Measurements from ENCODE around the gene CDC37.

The CDC37 gene

DNA sequence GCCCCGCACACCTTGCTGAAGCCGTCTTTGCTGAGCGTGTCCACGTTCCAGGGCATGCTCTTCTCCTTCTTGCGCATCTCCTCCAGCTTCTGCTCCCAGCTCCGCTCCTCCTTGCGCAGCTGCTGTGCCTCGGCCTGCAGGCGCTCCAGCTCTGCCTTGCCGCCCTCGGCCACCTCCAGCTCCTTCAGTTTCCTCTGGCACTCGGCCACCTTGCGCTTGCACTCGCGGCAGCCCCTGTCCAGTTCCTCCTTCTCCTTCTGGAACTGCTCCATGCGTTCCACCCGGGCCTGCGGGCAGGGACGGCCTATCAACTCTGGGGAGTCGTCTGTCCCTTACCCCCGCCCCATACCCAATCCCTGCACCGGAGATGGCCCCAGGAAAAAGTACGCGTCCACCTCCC lies 7.4 kb downstream of the CDC37 start:
- peaks cover 2 to 66% (median 50%) of the 10 kb centered on the region in 4 experiments for H3K36me3 ChIP-seq (ENCODE audit: control insufficient read depth in 4 of 4, insufficient read depth in 4 of 4, low read length in 3 of 4)

DNA sequence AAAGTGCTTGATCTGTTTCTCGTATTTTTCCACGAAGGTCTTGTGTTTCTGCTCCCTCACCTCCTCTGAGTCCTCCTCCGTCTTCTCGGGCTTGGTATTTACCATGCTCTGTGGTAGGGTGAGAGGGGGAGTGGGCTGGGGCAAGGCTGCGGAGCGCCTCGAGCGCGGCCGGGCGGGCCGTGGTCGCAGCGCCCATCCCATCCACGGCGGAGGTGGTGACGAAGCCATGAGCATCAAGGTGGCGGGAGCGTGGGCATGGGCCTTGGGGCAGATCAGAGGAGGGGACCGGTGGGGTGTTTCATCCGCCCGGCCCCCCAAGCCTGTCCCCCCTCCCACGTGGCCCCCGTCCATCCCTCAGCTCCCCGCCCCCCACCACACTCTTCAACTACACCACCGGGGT lies 7.9 kb downstream of the CDC37 start:
- CTCF ChIA-PET, result interaction anchor here (24.5 kb wide), 1 partner anchor 132 kb away, joined by 542 read pairs; the partner anchor contains the start of gene ICAM1
- Histone ChIP-seq H3K4me3 (ENCODE audit: control insufficient read depth in 1 of 7, extremely low read depth in 1 of 7, insufficient read depth in 4 of 7, low read depth in 2 of 7, low read length in 6 of 7) (no peak overlapping the region), H3K9me3 (ENCODE audit: control extremely low read depth in 1 of 5, control insufficient read depth in 4 of 5, insufficient read depth in 2 of 5, low read depth in 1 of 5, low read length in 4 of 5) (no peaks in the 10 kb centered on the region), H3K4me1 (ENCODE audit: control extremely low read depth in 1 of 4, control insufficient read depth in 4 of 4, insufficient read depth in 4 of 4, low read length in 3 of 4) (peaks cover 0 to 2% (median 0%) of the 10 kb centered on the region in 4 experiments), H3K36me3 (ENCODE audit: control insufficient read depth in 4 of 4, insufficient read depth in 4 of 4, low read length in 3 of 4) (peaks cover 2 to 68% (median 51%) of the 10 kb centered on the region in 4 experiments), H3K27ac (ENCODE audit: insufficient read depth in 1 of 2, low read depth in 1 of 2, low read length in 2 of 2, poor library complexity in 1 of 2, severe bottlenecking in 2 of 2) (no peak overlapping the region), H3K27me3 (replicated peaks in 2 of 5; ENCODE audit: control insufficient read depth in 4 of 5, insufficient read depth in 5 of 5, low read length in 4 of 5) (no peaks in the 10 kb centered on the region)
- POLR2A ChIA-PET, result no interaction called here
- no peak for DNase-seq
- WGBS (ENCODE audit: insufficient coverage), result 98% methylated on average over 8 of the region's 26 CpGs

More for the DNA sequence above, 7.4 kb downstream of the CDC37 start:
- WGBS (ENCODE audit: insufficient coverage), result 95% methylated on average over 24 of the region's 24 CpGs
- ChIA-PET CTCF (interaction anchor here (24.5 kb wide), 1 partner anchor 133 kb away, joined by 542 read pairs; the partner anchor contains the start of gene ICAM1), POLR2A (no interaction called here)
- Histone ChIP-seq H3K9me3 (ENCODE audit: control extremely low read depth in 1 of 5, control insufficient read depth in 4 of 5, insufficient read depth in 2 of 5, low read depth in 1 of 5, low read length in 4 of 5) (no peaks in the 10 kb centered on the region), H3K4me1 (ENCODE audit: control extremely low read depth in 1 of 4, control insufficient read depth in 4 of 4, insufficient read depth in 4 of 4, low read length in 3 of 4) (peaks cover 0 to 5% (median 3%) of the 10 kb centered on the region in 4 experiments), H3K27me3 (replicated peaks in 2 of 5; ENCODE audit: control insufficient read depth in 4 of 5, insufficient read depth in 5 of 5, low read length in 4 of 5) (no peaks in the 10 kb centered on the region), H3K4me3 (ENCODE audit: control insufficient read depth in 1 of 7, extremely low read depth in 1 of 7, insufficient read depth in 4 of 7, low read depth in 2 of 7, low read length in 6 of 7) (no peak overlapping the region), H3K27ac (ENCODE audit: insufficient read depth in 1 of 2, low read depth in 1 of 2, low read length in 2 of 2, poor library complexity in 1 of 2, severe bottlenecking in 2 of 2) (no peak overlapping the region)
- DNase-seq, result no peak

- no peak overlapping the region for H3K4me3 ChIP-seq (ENCODE audit: control insufficient read depth in 1 of 7, extremely low read depth in 1 of 7, insufficient read depth in 4 of 7, low read depth in 2 of 7, low read length in 6 of 7)
- H3K4me1 ChIP-seq (ENCODE audit: control extremely low read depth in 1 of 4, control insufficient read depth in 4 of 4, insufficient read depth in 4 of 4, low read length in 3 of 4), result no peaks in the 10 kb centered on the region
- H3K9me3 ChIP-seq (ENCODE audit: control extremely low read depth in 1 of 5, control insufficient read depth in 4 of 5, insufficient read depth in 2 of 5, low read depth in 1 of 5, low read length in 4 of 5), result no peaks in the 10 kb centered on the region
- ChIA-PET POLR2A (no interaction called here), CTCF (interaction anchor here (1.9 to 24.5 kb wide), 2 partner anchors 15 to 132 kb away, joined by 7 to 542 read pairs; partner anchors contain the start of genes ICAM1 and TYK2)
- 94% methylated on average over 8 of the region's 12 CpGs for WGBS (ENCODE audit: insufficient coverage)
- DNase-seq, result no peak
- peaks cover 2 to 70% (median 51%) of the 10 kb centered on the region in 4 experiments for H3K36me3 ChIP-seq (ENCODE audit: control insufficient read depth in 4 of 4, insufficient read depth in 4 of 4, low read length in 3 of 4)
- no peaks in the 10 kb centered on the region for H3K27me3 ChIP-seq (replicated peaks in 2 of 5; ENCODE audit: control insufficient read depth in 4 of 5, insufficient read depth in 5 of 5, low read length in 4 of 5)
- H3K27ac ChIP-seq (ENCODE audit: insufficient read depth in 1 of 2, low read depth in 1 of 2, low read length in 2 of 2, poor library complexity in 1 of 2, severe bottlenecking in 2 of 2), result no peak overlapping the region
Observed at GRCh38 chr19:10395003-10395402, 8.3 kb downstream of the CDC37 start.

DNA sequence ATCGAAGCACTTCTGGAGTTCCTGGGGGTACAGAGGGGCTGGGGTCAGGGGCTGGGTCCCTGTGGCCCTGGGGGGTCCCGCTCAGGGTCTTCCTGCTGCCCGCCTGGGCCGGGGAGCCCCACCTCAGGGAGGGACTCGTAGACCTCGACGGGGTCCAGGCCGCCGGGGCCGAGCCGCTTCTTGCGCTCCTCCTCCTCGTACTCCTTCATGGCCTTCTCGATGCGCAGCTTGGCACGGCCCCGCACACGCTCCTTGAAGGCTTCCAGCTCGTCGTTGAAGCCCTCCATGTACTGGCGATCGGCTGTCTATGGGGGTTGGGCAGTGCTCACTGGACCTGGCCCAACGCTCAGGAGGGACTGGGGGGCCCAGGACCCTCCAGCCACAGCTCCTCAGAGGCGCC lies 10.2 kb downstream of the CDC37 start:
- WGBS (ENCODE audit: insufficient coverage), result 95% methylated on average over 24 of the region's 24 CpGs
- no peak overlapping the region for H3K27ac ChIP-seq (ENCODE audit: insufficient read depth in 1 of 2, low read depth in 1 of 2, low read length in 2 of 2, poor library complexity in 1 of 2, severe bottlenecking in 2 of 2)
- no peak for DNase-seq
- H3K4me1 ChIP-seq (ENCODE audit: control extremely low read depth in 1 of 4, control insufficient read depth in 4 of 4, insufficient read depth in 4 of 4, low read length in 3 of 4), result peaks cover 0 to 5% (median 0%) of the 10 kb centered on the region in 4 experiments
- H3K9me3 ChIP-seq (ENCODE audit: control extremely low read depth in 1 of 5, control insufficient read depth in 4 of 5, insufficient read depth in 2 of 5, low read depth in 1 of 5, low read length in 4 of 5), result no peaks in the 10 kb centered on the region
- CTCF ChIA-PET, result interaction anchor here (0.8 to 24.5 kb wide), 6 partner anchors 9 to 130 kb away, joined by 3 to 542 read pairs (median 6); partner anchors contain the start of genes CDC37, ICAM1, ICAM5 and TYK2
- POLR2A ChIA-PET, result interaction anchor here (0.8 kb wide), 1 partner anchor 9 kb away, joined by 3 read pairs; no protein-coding TSS in a partner anchor
- no peak overlapping the region for H3K4me3 ChIP-seq (ENCODE audit: control insufficient read depth in 1 of 7, extremely low read depth in 1 of 7, insufficient read depth in 4 of 7, low read depth in 2 of 7, low read length in 6 of 7)
- no peaks in the 10 kb centered on the region for H3K27me3 ChIP-seq (replicated peaks in 2 of 5; ENCODE audit: control insufficient read depth in 4 of 5, insufficient read depth in 5 of 5, low read length in 4 of 5)
- peaks cover 2 to 63% (median 45%) of the 10 kb centered on the region in 4 experiments for H3K36me3 ChIP-seq (ENCODE audit: control insufficient read depth in 4 of 4, insufficient read depth in 4 of 4, low read length in 3 of 4)

- CTCF ChIA-PET, result interaction anchor here (1.2 to 24.5 kb wide), 6 partner anchors 10 to 460 kb away, joined by 3 to 542 read pairs (median 5); partner anchors contain the start of genes CDC37 and ICAM1
- H3K4me3 ChIP-seq (ENCODE audit: control insufficient read depth in 1 of 7, extremely low read depth in 1 of 7, insufficient read depth in 4 of 7, low read depth in 2 of 7, low read length in 6 of 7), result no peak overlapping the region
- no peak for DNase-seq
- POLR2A ChIA-PET, result no interaction called here
- no peak overlapping the region for H3K27ac ChIP-seq (ENCODE audit: insufficient read depth in 1 of 2, low read depth in 1 of 2, low read length in 2 of 2, poor library complexity in 1 of 2, severe bottlenecking in 2 of 2)
- H3K4me1 ChIP-seq (ENCODE audit: control extremely low read depth in 1 of 4, control insufficient read depth in 4 of 4, insufficient read depth in 4 of 4, low read length in 3 of 4), result peaks cover 0 to 5% (median 0%) of the 10 kb centered on the region in 4 experiments
- WGBS (ENCODE audit: insufficient coverage), result 96% methylated on average over 4 of the region's 6 CpGs
- no peaks in the 10 kb centered on the region for H3K27me3 ChIP-seq (replicated peaks in 2 of 5; ENCODE audit: control insufficient read depth in 4 of 5, insufficient read depth in 5 of 5, low read length in 4 of 5)
- H3K9me3 ChIP-seq (ENCODE audit: control extremely low read depth in 1 of 5, control insufficient read depth in 4 of 5, insufficient read depth in 2 of 5, low read depth in 1 of 5, low read length in 4 of 5), result no peaks in the 10 kb centered on the region
- H3K36me3 ChIP-seq (ENCODE audit: control insufficient read depth in 4 of 4, insufficient read depth in 4 of 4, low read length in 3 of 4), result peaks cover 2 to 58% (median 41%) of the 10 kb centered on the region in 4 experiments
Observed at GRCh38 chr19:10392120-10392519, 11.2 kb downstream of the CDC37 start.

- H3K36me3 ChIP-seq (ENCODE audit: control insufficient read depth in 4 of 4, insufficient read depth in 4 of 4, low read length in 3 of 4), result peaks cover 2 to 46% (median 37%) of the 10 kb centered on the region in 4 experiments
- ChIA-PET POLR2A (interaction anchor here (0.6 to 1.2 kb wide), 4 partner anchors 121 to 132 kb away, joined by 3 to 11 read pairs (median 6); no protein-coding TSS in a partner anchor), CTCF (interaction anchor here (0.7 to 24.5 kb wide), 7 partner anchors 11 to 461 kb away, joined by 3 to 542 read pairs (median 4); partner anchors contain the start of genes CDC37 and ICAM1)
- DNase-seq, result peak; percentile 80 to 88 (median 83)
- H3K27me3 ChIP-seq (replicated peaks in 2 of 5; ENCODE audit: control insufficient read depth in 4 of 5, insufficient read depth in 5 of 5, low read length in 4 of 5), result no peaks in the 10 kb centered on the region
- peaks cover 0 to 5% (median 0%) of the 10 kb centered on the region in 4 experiments for H3K4me1 ChIP-seq (ENCODE audit: control extremely low read depth in 1 of 4, control insufficient read depth in 4 of 4, insufficient read depth in 4 of 4, low read length in 3 of 4)
- no peak overlapping the region for H3K27ac ChIP-seq (ENCODE audit: insufficient read depth in 1 of 2, low read depth in 1 of 2, low read length in 2 of 2, poor library complexity in 1 of 2, severe bottlenecking in 2 of 2)
- H3K9me3 ChIP-seq (ENCODE audit: control extremely low read depth in 1 of 5, control insufficient read depth in 4 of 5, insufficient read depth in 2 of 5, low read depth in 1 of 5, low read length in 4 of 5), result no peaks in the 10 kb centered on the region
- H3K4me3 ChIP-seq (ENCODE audit: control insufficient read depth in 1 of 7, extremely low read depth in 1 of 7, insufficient read depth in 4 of 7, low read depth in 2 of 7, low read length in 6 of 7), result no peak overlapping the region
- WGBS (ENCODE audit: insufficient coverage), result 69% methylated on average over 5 of the region's 9 CpGs
Observed at GRCh38 chr19:10390652-10391286, 12.6 kb downstream of the CDC37 start.

DNA sequence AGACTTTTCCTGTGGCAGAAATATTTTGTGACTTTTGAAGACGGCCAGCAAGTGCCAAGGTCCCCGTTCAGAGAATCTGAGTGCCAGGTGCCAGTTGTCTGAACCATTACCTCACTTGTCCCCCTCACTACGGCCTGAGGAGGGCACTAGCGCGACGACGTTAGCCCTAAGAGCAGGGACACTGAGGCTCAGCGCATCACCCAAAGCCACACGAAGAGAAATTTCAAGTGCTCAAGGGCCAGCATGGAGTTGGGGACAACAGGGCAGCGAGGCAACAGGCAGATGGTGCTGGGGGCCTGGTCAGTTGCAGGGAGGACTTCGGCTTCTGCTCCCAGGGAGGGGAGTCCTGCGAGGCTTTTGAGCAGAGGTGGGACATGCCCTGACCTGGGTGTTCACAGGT lies 13.5 kb downstream of the CDC37 start:
- 77% methylated on average over 12 of the region's 12 CpGs for WGBS (ENCODE audit: insufficient coverage)
- peaks cover 0 to 5% (median 0%) of the 10 kb centered on the region in 4 experiments for H3K4me1 ChIP-seq (ENCODE audit: control extremely low read depth in 1 of 4, control insufficient read depth in 4 of 4, insufficient read depth in 4 of 4, low read length in 3 of 4)
- POLR2A ChIA-PET, result interaction anchor here (1.3 to 2.2 kb wide), 3 partner anchors 9 to 120 kb away, joined by 4 to 6 read pairs (median 6); partner anchors contain the start of genes ICAM1 and TYK2
- no peaks in the 10 kb centered on the region for H3K27me3 ChIP-seq (replicated peaks in 2 of 5; ENCODE audit: control insufficient read depth in 4 of 5, insufficient read depth in 5 of 5, low read length in 4 of 5)
- no peak overlapping the region for H3K27ac ChIP-seq (ENCODE audit: insufficient read depth in 1 of 2, low read depth in 1 of 2, low read length in 2 of 2, poor library complexity in 1 of 2, severe bottlenecking in 2 of 2)
- H3K9me3 ChIP-seq (ENCODE audit: control extremely low read depth in 1 of 5, control insufficient read depth in 4 of 5, insufficient read depth in 2 of 5, low read depth in 1 of 5, low read length in 4 of 5), result no peaks in the 10 kb centered on the region
- CTCF ChIA-PET, result interaction anchor here (0.7 to 24.5 kb wide), 6 partner anchors 9 to 127 kb away, joined by 4 to 542 read pairs (median 22); partner anchors contain the start of genes CDC37, ICAM1 and TYK2
- peaks cover 2 to 39% (median 30%) of the 10 kb centered on the region in 4 experiments for H3K36me3 ChIP-seq (ENCODE audit: control insufficient read depth in 4 of 4, insufficient read depth in 4 of 4, low read length in 3 of 4)
- DNase-seq, result no peak
- no peak overlapping the region for H3K4me3 ChIP-seq (ENCODE audit: control insufficient read depth in 1 of 7, extremely low read depth in 1 of 7, insufficient read depth in 4 of 7, low read depth in 2 of 7, low read length in 6 of 7)

All from common myeloid progenitor, CD34-positive (primary cell).